A549 (cell line): ENCODE data around the gene CDC26. TPM values are rescaled to one million over a fixed set of nuclear protein-coding genes. Genes with fewer than 3 reads are reported as not detected.

Experiments
- ATAC-seq, 2 experiments: fragments of 200-7000 bp in 1 of 2; fragments of >200 bp in 1 of 2; cut with Nextera tagmentation in 1 of 2; cut with Tn5 transposase in 1 of 2; 3 replicates each; pipeline versions ENCODE4 v1.8.0 to v1.9.1; 2018 to 2020; ENCODE audit warnings: mild to moderate bottlenecking in 1 of 2, moderate library complexity in 1 of 2
- CTCF ChIA-PET: fragments of 300-600 bp; sonication (Branson Sonifier 250); formaldehyde crosslinking; extraction: SDS; loops from one replicate; lab custom pipeline; 2021; ENCODE audit warnings: antibody characterized with exemption, inconsistent platforms; lab: Yijun Ruan, JAX
- POLR2A ChIA-PET: fragments of 350-600 bp; formaldehyde crosslinking; extraction: SDS; loops from one replicate; lab custom pipeline; 2021; ENCODE audit warnings: antibody characterized with exemption, inconsistent platforms; lab: Yijun Ruan, JAX
- DNase-seq, 2 experiments: peaks; one replicate each; pipeline versions ENCODE4 v3.0.0 to v3.0.0-alpha.2; 2011 to 2016; ENCODE audit warnings: low read depth in 1 of 2, low spot score in 1 of 2
- FAIRE-seq: peaks from 2 replicates; lab custom pipeline; 2011; peaks lifted over from hg19 to GRCh38; lab: Jason Lieb, UNC
- H3K27ac ChIP-seq, 2 experiments: fragments of >200 bp; sonication (Bioruptor Twin); formaldehyde crosslinking; 3 replicates each; pipeline ENCODE4 v1.5.1; 2016 to 2017
- H3K4me1 ChIP-seq: fragments of >200 bp; sonication (Bioruptor Twin); formaldehyde crosslinking; 3 replicates; pipeline ENCODE4 v1.6.1; 2016
- H3K4me2 ChIP-seq: fragments of >200 bp; sonication (Bioruptor Twin); formaldehyde crosslinking; 3 replicates; pipeline ENCODE4 v1.6.1; 2016
- H3K4me3 ChIP-seq: fragments of >200 bp; sonication (Bioruptor Twin); formaldehyde crosslinking; 3 replicates; pipeline ENCODE4 v1.5.1; 2016
- H3K9me3 ChIP-seq: fragments of >200 bp; sonication (Bioruptor Twin); formaldehyde crosslinking; 3 replicates; pipeline ENCODE4 v1.6.1; 2016
- BCL3 ChIP-seq: fragments of >200 bp; sonication (Bioruptor Twin); formaldehyde crosslinking; IDR thresholded peaks from 3 replicates; pipeline ENCODE4 v1.6.1; 2016
- CHD4 ChIP-seq: fragments of 200-600 bp; sonication (generic); IDR thresholded peaks from 2 replicates; pipeline ENCODE4 v1.6.1; 2016; ENCODE audit warnings: antibody characterized with exemption, mild to moderate bottlenecking, borderline replicate concordance
- CTCF ChIP-seq: fragments of >200 bp; sonication (Bioruptor Twin); formaldehyde crosslinking; IDR thresholded peaks from 3 replicates; pipeline ENCODE4 v1.5.1; 2016
- ELK1 ChIP-seq: fragments of 150-350 bp; IDR thresholded peaks from 2 replicates; pipeline ENCODE4 v1.6.1; 2014; ENCODE audit warnings: low read depth, mild to moderate bottlenecking, low read length
- EP300 ChIP-seq, 2 experiments: fragments of >200 bp; sonication (Bioruptor Twin); formaldehyde crosslinking; IDR thresholded peaks; 2 replicates in 1 of 2; 3 replicates in 1 of 2; pipeline ENCODE4 v1.6.1; 2016 to 2017
- ESRRA ChIP-seq: fragments of 150-350 bp; IDR thresholded peaks from 2 replicates; pipeline ENCODE4 v1.6.1; 2014; ENCODE audit warnings: mild to moderate bottlenecking, low read length, borderline replicate concordance
- GATA3 ChIP-seq: IDR thresholded peaks from 2 replicates; pipeline ENCODE4 v1.6.1; 2012; ENCODE audit warnings: borderline replicate concordance
- HMGXB4 ChIP-seq: fragments of 250-450 bp; sonication (Bioruptor Pico); IDR thresholded peaks from 2 replicates; pipeline ENCODE4 v1.5.0; 2021; ENCODE audit warnings: mild to moderate bottlenecking, moderate library complexity, borderline replicate concordance
- HOXB13 ChIP-seq: fragments of 250-450 bp; sonication (Bioruptor Pico); IDR thresholded peaks from 2 replicates; pipeline ENCODE4 v1.5.0; 2020; ENCODE audit warnings: low read depth, mild to moderate bottlenecking, moderate library complexity
- JUN ChIP-seq, 2 experiments: fragments of >200 bp; sonication (Bioruptor Twin); formaldehyde crosslinking; IDR thresholded peaks; 2 replicates in 1 of 2; 3 replicates in 1 of 2; pipeline ENCODE4 v1.6.1; 2016 to 2017
- JUNB ChIP-seq: fragments of >200 bp; sonication (Bioruptor Twin); formaldehyde crosslinking; IDR thresholded peaks from 2 replicates; pipeline ENCODE4 v1.6.1; 2016
- PBX3 ChIP-seq: IDR thresholded peaks from 2 replicates; pipeline ENCODE4 v1.6.1; 2012
- POLR2A ChIP-seq: IDR thresholded peaks from 2 replicates; pipeline ENCODE4 v1.6.1; 2012; ENCODE audit warnings: mild to moderate bottlenecking, low read length
- POLR2AphosphoS2 ChIP-seq: conservative IDR thresholded peaks from 2 replicates; pipeline ENCODE4 v1.6.1; 2012; ENCODE audit warnings: low read length, improper control_type of control experiment, inconsistent platforms
- RCOR1 ChIP-seq: fragments of 150-350 bp; IDR thresholded peaks from 2 replicates; pipeline ENCODE4 v1.6.1; 2014; ENCODE audit warnings: antibody characterized with exemption, low read length, low read depth
- RFX5 ChIP-seq: fragments of 450-650 bp; IDR thresholded peaks from 2 replicates; pipeline ENCODE4 v1.7.1; 2014; ENCODE audit warnings: antibody characterized with exemption, mild to moderate bottlenecking, moderate library complexity
- SREBF2 ChIP-seq: fragments of 450-650 bp; IDR thresholded peaks from 2 replicates; pipeline ENCODE4 v1.6.1; 2014; ENCODE audit warnings: mild to moderate bottlenecking, moderate library complexity
- USF2 ChIP-seq: fragments of 450-650 bp; IDR thresholded peaks from 2 replicates; pipeline ENCODE4 v1.6.1; 2014; ENCODE audit warnings: antibody characterized with exemption
- ZNF302 ChIP-seq: fragments of 250-450 bp; sonication (Bioruptor Pico); IDR thresholded peaks from 2 replicates; pipeline ENCODE4 v1.9.0; 2021; ENCODE audit warnings: inconsistent platforms, mild to moderate bottlenecking, moderate library complexity
- WGBS: methylation state at CpG from one replicate; pipeline ENCODE4 v1.1.6; 2017; ENCODE audit errors: missing lambda C conversion rate; 5-methylcytosine and 5-hydroxymethylcytosine counted together
- polyA plus RNA-seq, 4 experiments: library from polyadenylated mRNA; depleted of rRNA in 3 of 4; stranded (reverse); fragments of >200 nt; fragmentation: RNase III in 1 of 4; extraction: RNeasy Plus Mini Kit Qiagen cat#74134 plus additional on column Dnase treatment in 1 of 4; gene quantifications; 2 replicates in 3 of 4; 3 replicates in 1 of 4; pipeline ENCODE4 v1.2.3, GENCODE V29; 2011 to 2017

Gene CDC26
- polyA plus RNA-seq, 2 of the 4 experiments (the other 2 are of a cell fraction), result 69.0 to 80.7 TPM

GRCh38 chr9:113313261-113313660, 37.9 kb upstream of the CDC26 start (continued):
- no peak for TF ChIP-seq PBX3
- TF ChIP-seq HOXB13 (CRISPR knock-in tag), result no peak
- no peak for TF ChIP-seq ESRRA
- TF ChIP-seq, all 56 proteins: peak for 0

- ATAC-seq, result no peak
- Histone ChIP-seq H3K27ac (no peak overlapping the region), H3K4me3 (no peak overlapping the region), H3K4me1 (no peaks in the 10 kb centered on the region), H3K4me2 (no peak overlapping the region), H3K9me3 (no peaks in the 10 kb centered on the region)
- 68% methylated on average over 3 of the region's 3 CpGs for WGBS
- ChIA-PET CTCF (interaction anchor here (0.7 to 6.7 kb wide), 8 partner anchors 11 to 593 kb away, joined by 3 to 52 read pairs (median 5); partner anchors contain the start of genes ALAD, C9orf43 and POLE3), POLR2A (no interaction called here)
- FAIRE-seq, result no peak
- TF ChIP-seq POLR2A (no peak), HOXB13 (CRISPR knock-in tag) (no peak), ELK1 (no peak), JUN (IDR thresholded peaks at IDR 0.05) (no peak), HMGXB4 (CRISPR knock-in tag) (no peak), POLR2AphosphoS2 (no peak), BCL3 (no peak), RFX5 (no peak), EP300 (IDR thresholded peaks at IDR 0.05) (no peak), SREBF2 (no peak), USF2 (no peak), ESRRA (no peak), JUNB (no peak), ZNF302 (no peak), RCOR1 (no peak), CTCF (no peak), CHD4 (no peak), GATA3 (no peak)
- DNase-seq, result no peak
Observed at GRCh38 chr9:113311961-113312360, 36.6 kb upstream of the CDC26 start.
